Stimulated activated CD4-positive, alpha-beta T cell treated with anti-CD3 and anti-CD28 coated beads, Interleukin-4, amount 100 ng/mL, for 4 hours (primary cell): Measurements from ENCODE around the gene AIM2.
A peak's percentile ranks its signal among the peaks of the same experiment; 100 is the strongest.
"Not testable (repeated sequence)": the region's sequence is repeated elsewhere in the genome, so short reads cannot be mapped to it uniquely, and the experiment has no call there.

ENCODE experiments used
- DNase-seq, 2 experiments: peaks; one replicate each; pipeline ENCODE4 v3.0.0-alpha.2; 2020

Gene AIM2

GRCh38 chr1:159076438-159077119 lies at the start of gene AIM2:
Gene AIM2, minus strand, starts transcription at chr1:159076766. Its CDS starts 3,267 bp downstream, at chr1:159073499.
- peak; percentile 41 to 58 for DNase-seq

- DNase-seq: no peak
These were observed 47.0 kb upstream of the AIM2 start for GRCh38 chr1:159123587-159123986.

GRCh38 chr1:159122005-159122621 lies 45.5 kb upstream of the AIM2 start:
- DNase-seq: no peak

GRCh38 chr1:159121526-159121925 lies 45.0 kb upstream of the AIM2 start:
- DNase-seq: no peak

- DNase-seq: no peak
These were observed 43.8 kb upstream of the AIM2 start for GRCh38 chr1:159120317-159120716.

- no peak for DNase-seq
These were observed 37.2 kb upstream of the AIM2 start for GRCh38 chr1:159113596-159114433.

GRCh38 chr1:159103021-159103420 lies 26.5 kb upstream of the AIM2 start:
- DNase-seq: not testable (repeated sequence)

- DNase-seq: no peak
These were observed 24.0 kb upstream of the AIM2 start for GRCh38 chr1:159100589-159100988.

GRCh38 chr1:159098596-159098995 lies 22.0 kb upstream of the AIM2 start:
- DNase-seq: no peak

- DNase-seq: no peak
These were observed 15.6 kb upstream of the AIM2 start for GRCh38 chr1:159092036-159092760.

- DNase-seq: no peak
These were observed 15.1 kb upstream of the AIM2 start for GRCh38 chr1:159091607-159092031.

GRCh38 chr1:159091180-159091560 lies 14.6 kb upstream of the AIM2 start:
- DNase-seq: no peak

- DNase-seq: no peak
These were observed 14.0 kb upstream of the AIM2 start for GRCh38 chr1:159090286-159091179.

GRCh38 chr1:159089184-159089791 lies 12.7 kb upstream of the AIM2 start:
- no peak for DNase-seq

- no peak for DNase-seq
These were observed 12.1 kb upstream of the AIM2 start for GRCh38 chr1:159088546-159089183.

GRCh38 chr1:159088050-159088449 lies 11.5 kb upstream of the AIM2 start:
- DNase-seq: no peak

GRCh38 chr1:159084867-159085266 lies 8.3 kb upstream of the AIM2 start:
- DNase-seq: no peak

- DNase-seq: no peak
These were observed 7.6 kb upstream of the AIM2 start for GRCh38 chr1:159084152-159084551.

- DNase-seq: no peak
These were observed 6.4 kb upstream of the AIM2 start for GRCh38 chr1:159083013-159083412.

GRCh38 chr1:159081626-159082025 lies 5.1 kb upstream of the AIM2 start:
- DNase-seq: no peak

- DNase-seq: no peak
These were observed 3.0 kb upstream of the AIM2 start for GRCh38 chr1:159079525-159079924.
